Measurements from ENCODE around the gene PIAS1.

Gene PIAS1

DNA sequence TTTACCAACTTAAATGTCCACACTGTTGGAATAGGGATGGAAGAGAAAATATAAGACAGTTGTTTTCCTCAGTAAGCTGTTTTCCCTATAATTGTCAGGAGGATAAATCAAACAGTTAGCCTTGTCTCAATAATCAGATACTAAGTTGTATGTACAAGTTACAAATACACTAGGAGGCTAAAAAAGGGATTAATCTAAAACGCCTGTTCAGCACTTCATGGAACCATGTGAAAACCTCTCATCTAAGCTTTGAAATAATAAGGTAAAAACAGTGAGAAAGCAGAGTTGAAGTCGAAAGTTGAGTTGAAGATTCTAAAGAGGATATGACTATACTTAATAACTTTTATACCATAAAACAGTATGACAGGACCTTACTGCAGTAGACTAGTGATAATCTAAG is 89.0 kb downstream of the PIAS1 start:
- no peaks in the 10 kb centered on the region for H3K9me3 ChIP-seq (ENCODE audit: insufficient read depth, low read length)
- no peak for TF ChIP-seq YY1 (IDR thresholded peaks at IDR 0.05; ENCODE audit: insufficient read depth, insufficient read length)
- no peak for TF ChIP-seq ZNF274 (IDR thresholded peaks at IDR 0.05; ENCODE audit: low read depth, low read length)
- TF ChIP-seq SUZ12 (IDR thresholded peaks at IDR 0.05; ENCODE audit: extremely low read depth, insufficient read depth, insufficient read length): no peak
- no peak overlapping the region for H3K4me3 ChIP-seq (ENCODE audit: insufficient read length, low read depth)

GRCh38 chr15:68143785-68144184 is 89.7 kb downstream of the PIAS1 start:
- no peaks in the 10 kb centered on the region for H3K27me3 ChIP-seq (ENCODE audit: insufficient read depth, insufficient read length)
- H3K4me3 ChIP-seq (ENCODE audit: insufficient read length, low read depth): no peak overlapping the region
- H3K36me3 ChIP-seq (ENCODE audit: insufficient read depth, insufficient read length, low read length): peaks cover 14% of the 10 kb centered on the region
- TF ChIP-seq ZNF274 (IDR thresholded peaks at IDR 0.05; ENCODE audit: low read depth, low read length): no peak
- TF ChIP-seq YY1 (IDR thresholded peaks at IDR 0.05; ENCODE audit: insufficient read depth, insufficient read length): no peak
- no peak for TF ChIP-seq SUZ12 (IDR thresholded peaks at IDR 0.05; ENCODE audit: extremely low read depth, insufficient read depth, insufficient read length)
- DNase-seq (ENCODE audit: low read depth, low spot score): no peak
- H3K9ac ChIP-seq (ENCODE audit: insufficient read length, low read depth): no peak overlapping the region
- H3K4me1 ChIP-seq (ENCODE audit: insufficient read depth, insufficient read length): no peaks in the 10 kb centered on the region
- no peaks in the 10 kb centered on the region for H3K9me3 ChIP-seq (ENCODE audit: insufficient read depth, low read length)

More for the DNA sequence above, 89.0 kb downstream of the PIAS1 start:
- Histone ChIP-seq H3K9ac (ENCODE audit: insufficient read length, low read depth) (no peak overlapping the region), H3K4me1 (ENCODE audit: insufficient read depth, insufficient read length) (no peaks in the 10 kb centered on the region), H3K36me3 (ENCODE audit: insufficient read depth, insufficient read length, low read length) (peaks cover 14% of the 10 kb centered on the region), H3K27me3 (ENCODE audit: insufficient read depth, insufficient read length) (no peaks in the 10 kb centered on the region)
- no peak for DNase-seq (ENCODE audit: low read depth, low spot score)

DNA sequence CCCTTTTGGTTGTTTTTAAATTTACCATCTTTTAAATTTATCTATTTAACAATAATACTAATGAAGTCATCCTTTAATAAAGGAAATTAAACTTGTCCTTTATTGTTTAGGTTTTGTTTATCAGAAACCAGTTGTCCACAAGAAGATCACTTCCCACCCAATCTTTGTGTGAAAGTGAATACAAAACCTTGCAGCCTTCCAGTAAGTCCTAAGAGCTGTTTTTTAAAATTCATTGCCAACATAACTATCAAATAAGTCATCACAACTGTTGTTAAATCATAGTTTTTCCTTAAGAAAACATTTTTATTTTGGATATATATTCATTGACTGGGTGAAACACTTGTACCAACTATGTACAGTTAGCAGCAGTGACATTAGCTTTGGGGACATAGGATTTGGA is 91.6 kb downstream of the PIAS1 start:
- no peaks in the 10 kb centered on the region for H3K9me3 ChIP-seq (ENCODE audit: insufficient read depth, low read length)
- H3K4me3 ChIP-seq (ENCODE audit: insufficient read length, low read depth): no peak overlapping the region
- DNase-seq (ENCODE audit: low read depth, low spot score): no peak
- H3K36me3 ChIP-seq (ENCODE audit: insufficient read depth, insufficient read length, low read length): peaks cover 14% of the 10 kb centered on the region
- TF ChIP-seq ZNF274 (IDR thresholded peaks at IDR 0.05; ENCODE audit: low read depth, low read length): no peak
- TF ChIP-seq SUZ12 (IDR thresholded peaks at IDR 0.05; ENCODE audit: extremely low read depth, insufficient read depth, insufficient read length): no peak
- TF ChIP-seq YY1 (IDR thresholded peaks at IDR 0.05; ENCODE audit: insufficient read depth, insufficient read length): no peak
- no peaks in the 10 kb centered on the region for H3K4me1 ChIP-seq (ENCODE audit: insufficient read depth, insufficient read length)
- no peaks in the 10 kb centered on the region for H3K27me3 ChIP-seq (ENCODE audit: insufficient read depth, insufficient read length)
- no peak overlapping the region for H3K9ac ChIP-seq (ENCODE audit: insufficient read length, low read depth)

DNA sequence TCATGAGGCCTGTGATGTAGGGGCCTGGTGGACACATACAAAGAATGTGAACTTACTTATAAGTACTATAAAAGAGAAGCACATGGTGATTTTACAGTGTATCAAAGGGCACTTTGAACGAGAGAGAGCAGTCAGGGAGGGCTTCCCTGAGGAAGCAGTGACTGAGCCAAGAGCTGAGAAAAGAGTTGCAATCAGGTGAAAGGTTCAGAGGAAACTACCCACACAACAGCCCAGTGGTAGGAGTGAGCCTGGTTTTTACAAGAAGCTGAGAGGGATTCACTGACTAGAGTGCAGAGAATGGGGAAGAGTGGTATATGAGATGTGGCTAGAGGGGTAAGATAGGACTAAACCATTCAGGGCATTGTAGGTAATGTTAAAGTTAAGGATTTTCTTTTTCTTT is 93.9 kb downstream of the PIAS1 start:
- Histone ChIP-seq H3K4me3 (ENCODE audit: insufficient read length, low read depth) (no peak overlapping the region), H3K4me1 (ENCODE audit: insufficient read depth, insufficient read length) (no peaks in the 10 kb centered on the region), H3K9ac (ENCODE audit: insufficient read length, low read depth) (no peak overlapping the region), H3K27me3 (ENCODE audit: insufficient read depth, insufficient read length) (no peaks in the 10 kb centered on the region), H3K9me3 (ENCODE audit: insufficient read depth, low read length) (no peaks in the 10 kb centered on the region), H3K36me3 (ENCODE audit: insufficient read depth, insufficient read length, low read length) (peaks cover 12% of the 10 kb centered on the region)
- DNase-seq (ENCODE audit: low read depth, low spot score): no peak
- TF ChIP-seq SUZ12 (IDR thresholded peaks at IDR 0.05; ENCODE audit: extremely low read depth, insufficient read depth, insufficient read length): no peak

DNA sequence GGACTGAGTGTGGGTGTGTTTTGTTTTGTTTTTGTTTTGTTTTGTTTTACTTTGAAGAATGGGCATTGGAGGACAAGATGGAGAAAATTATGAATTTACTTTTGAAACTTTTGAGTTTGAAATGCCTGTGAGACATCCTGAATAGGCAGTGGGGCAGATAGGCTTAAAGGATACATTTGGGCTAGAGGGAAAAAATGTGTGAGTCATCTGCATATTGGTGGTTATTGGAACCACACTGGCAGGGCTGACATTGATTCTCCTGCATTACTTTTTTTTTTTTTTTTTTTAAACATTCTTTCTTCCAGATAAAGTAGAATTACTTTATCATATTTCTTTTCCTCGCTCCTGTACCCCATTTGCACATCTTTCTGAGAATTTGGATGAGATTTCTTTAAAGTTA is 94.9 kb downstream of the PIAS1 start:
- no peak for DNase-seq (ENCODE audit: low read depth, low spot score)
- TF ChIP-seq YY1 (IDR thresholded peaks at IDR 0.05; ENCODE audit: insufficient read depth, insufficient read length): no peak
- no peak for TF ChIP-seq SUZ12 (IDR thresholded peaks at IDR 0.05; ENCODE audit: extremely low read depth, insufficient read depth, insufficient read length)
- TF ChIP-seq ZNF274 (IDR thresholded peaks at IDR 0.05; ENCODE audit: low read depth, low read length): no peak
- no peaks in the 10 kb centered on the region for H3K9me3 ChIP-seq (ENCODE audit: insufficient read depth, low read length)
- H3K4me3 ChIP-seq (ENCODE audit: insufficient read length, low read depth): no peak overlapping the region
- H3K27me3 ChIP-seq (ENCODE audit: insufficient read depth, insufficient read length): no peaks in the 10 kb centered on the region
- H3K36me3 ChIP-seq (ENCODE audit: insufficient read depth, insufficient read length, low read length): peaks cover 19% of the 10 kb centered on the region
- no peaks in the 10 kb centered on the region for H3K4me1 ChIP-seq (ENCODE audit: insufficient read depth, insufficient read length)
- H3K9ac ChIP-seq (ENCODE audit: insufficient read length, low read depth): no peak overlapping the region

DNA sequence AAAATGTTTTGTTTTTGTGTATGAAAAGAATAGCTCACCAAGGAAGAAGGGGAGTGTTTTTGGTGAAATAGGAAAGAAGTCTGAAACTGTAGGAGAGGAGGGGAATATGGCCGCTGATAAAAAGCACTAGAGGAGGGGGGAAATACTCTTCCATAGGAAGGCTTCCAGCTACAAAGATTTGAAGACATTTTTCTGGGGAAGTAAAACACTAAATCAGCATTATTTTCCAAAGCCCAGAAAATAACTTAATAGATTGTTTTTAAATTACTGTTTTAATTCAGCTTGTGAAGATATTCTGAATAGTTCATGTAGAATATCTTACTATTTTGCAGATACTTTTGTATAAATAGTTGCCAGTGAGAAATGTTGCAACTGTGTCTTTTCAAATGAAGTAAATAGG is 96.1 kb downstream of the PIAS1 start:
- peaks cover 17% of the 10 kb centered on the region for H3K36me3 ChIP-seq (ENCODE audit: insufficient read depth, insufficient read length, low read length)
- no peaks in the 10 kb centered on the region for H3K27me3 ChIP-seq (ENCODE audit: insufficient read depth, insufficient read length)

DNA sequence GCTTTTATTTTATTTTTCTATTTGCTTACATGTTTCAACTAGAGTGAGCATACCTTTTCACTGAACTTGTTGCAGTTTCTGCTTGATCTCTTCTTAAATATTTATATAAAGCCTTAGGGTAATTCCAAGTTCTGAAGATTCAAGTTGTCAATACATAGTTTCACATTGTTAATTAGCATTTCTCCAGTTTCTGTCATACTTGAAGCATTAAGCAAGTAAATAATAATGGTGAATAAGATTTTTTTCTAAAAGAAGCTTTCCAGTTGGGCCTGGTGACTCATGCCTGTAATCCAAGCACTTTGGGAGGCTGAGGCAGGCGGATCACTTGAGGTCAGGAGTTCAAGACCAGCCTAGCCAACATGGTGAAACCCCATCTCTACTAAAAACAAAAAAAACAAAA is 97.2 kb downstream of the PIAS1 start:
- H3K4me3 ChIP-seq (ENCODE audit: insufficient read length, low read depth): no peak overlapping the region
- DNase-seq (ENCODE audit: low read depth, low spot score): no peak
- no peak overlapping the region for H3K9ac ChIP-seq (ENCODE audit: insufficient read length, low read depth)
- no peaks in the 10 kb centered on the region for H3K27me3 ChIP-seq (ENCODE audit: insufficient read depth, insufficient read length)
- no peaks in the 10 kb centered on the region for H3K9me3 ChIP-seq (ENCODE audit: insufficient read depth, low read length)
- H3K4me1 ChIP-seq (ENCODE audit: insufficient read depth, insufficient read length): no peaks in the 10 kb centered on the region
- TF ChIP-seq YY1 (IDR thresholded peaks at IDR 0.05; ENCODE audit: insufficient read depth, insufficient read length) (no peak), SUZ12 (IDR thresholded peaks at IDR 0.05; ENCODE audit: extremely low read depth, insufficient read depth, insufficient read length) (no peak), ZNF274 (IDR thresholded peaks at IDR 0.05; ENCODE audit: low read depth, low read length) (no peak)
- H3K36me3 ChIP-seq (ENCODE audit: insufficient read depth, insufficient read length, low read length): peaks cover 26% of the 10 kb centered on the region

More for the DNA sequence above, 96.1 kb downstream of the PIAS1 start:
- Histone ChIP-seq H3K4me3 (ENCODE audit: insufficient read length, low read depth) (no peak overlapping the region), H3K9me3 (ENCODE audit: insufficient read depth, low read length) (no peaks in the 10 kb centered on the region), H3K4me1 (ENCODE audit: insufficient read depth, insufficient read length) (no peaks in the 10 kb centered on the region), H3K9ac (ENCODE audit: insufficient read length, low read depth) (no peak overlapping the region)
- TF ChIP-seq YY1 (IDR thresholded peaks at IDR 0.05; ENCODE audit: insufficient read depth, insufficient read length) (no peak), ZNF274 (IDR thresholded peaks at IDR 0.05; ENCODE audit: low read depth, low read length) (no peak), SUZ12 (IDR thresholded peaks at IDR 0.05; ENCODE audit: extremely low read depth, insufficient read depth, insufficient read length) (no peak)
- no peak for DNase-seq (ENCODE audit: low read depth, low spot score)

- Histone ChIP-seq H3K36me3 (ENCODE audit: insufficient read depth, insufficient read length, low read length) (peaks cover 22% of the 10 kb centered on the region), H3K27me3 (ENCODE audit: insufficient read depth, insufficient read length) (no peaks in the 10 kb centered on the region), H3K4me3 (ENCODE audit: insufficient read length, low read depth) (no peak overlapping the region), H3K9me3 (ENCODE audit: insufficient read depth, low read length) (no peaks in the 10 kb centered on the region), H3K9ac (ENCODE audit: insufficient read length, low read depth) (no peak overlapping the region), H3K4me1 (ENCODE audit: insufficient read depth, insufficient read length) (no peaks in the 10 kb centered on the region)
- TF ChIP-seq YY1 (IDR thresholded peaks at IDR 0.05; ENCODE audit: insufficient read depth, insufficient read length) (no peak), SUZ12 (IDR thresholded peaks at IDR 0.05; ENCODE audit: extremely low read depth, insufficient read depth, insufficient read length) (no peak), ZNF274 (IDR thresholded peaks at IDR 0.05; ENCODE audit: low read depth, low read length) (no peak)
- no peak for DNase-seq (ENCODE audit: low read depth, low spot score)
These were observed 98.2 kb downstream of the PIAS1 start for GRCh38 chr15:68152342-68152741.
